GM21529 (cell line): Measurements from ENCODE around the gene DROSHA.

ENCODE experiments used
- ATAC-seq: cut with Tn5 transposase; IDR thresholded peaks from one replicate; pipeline ENCODE4 v1.9.1; 2021; ENCODE audit not compliant: unreplicated experiment

Gene DROSHA

DNA sequence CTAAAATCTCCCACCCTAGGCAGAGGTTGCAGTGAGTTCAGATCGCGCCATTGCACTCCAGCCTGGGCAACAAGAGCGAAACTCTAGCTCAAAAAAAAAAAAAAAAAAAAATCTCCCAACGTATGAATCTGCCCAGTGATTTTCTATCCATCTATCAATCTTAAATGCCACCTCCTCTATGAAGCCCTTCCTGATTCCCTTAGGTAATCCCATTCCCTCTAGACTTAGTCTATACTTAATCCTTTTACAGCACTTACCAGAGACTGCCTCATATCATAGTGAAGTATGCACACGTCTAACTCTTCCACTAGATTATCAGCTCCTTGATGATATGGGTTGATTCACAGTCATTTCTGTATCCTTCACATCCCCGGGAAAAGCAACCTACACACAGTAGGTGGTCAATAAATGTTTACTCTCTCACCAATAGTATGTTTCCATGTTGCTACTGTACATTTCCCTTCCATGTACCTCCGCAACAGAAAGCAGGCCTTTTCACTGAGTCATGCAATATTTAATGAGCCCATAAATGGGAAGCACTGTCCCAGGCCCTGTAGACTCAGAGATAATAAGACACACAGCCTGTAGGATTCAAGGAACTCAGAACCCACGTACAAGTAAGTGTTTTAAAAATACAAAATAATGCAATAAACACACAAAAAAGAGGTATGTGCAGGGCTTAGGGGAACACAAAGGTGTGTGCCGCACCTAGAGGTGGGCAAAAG, 1.2 kb downstream of the DROSHA start:
- no peak for ATAC-seq

DNA sequence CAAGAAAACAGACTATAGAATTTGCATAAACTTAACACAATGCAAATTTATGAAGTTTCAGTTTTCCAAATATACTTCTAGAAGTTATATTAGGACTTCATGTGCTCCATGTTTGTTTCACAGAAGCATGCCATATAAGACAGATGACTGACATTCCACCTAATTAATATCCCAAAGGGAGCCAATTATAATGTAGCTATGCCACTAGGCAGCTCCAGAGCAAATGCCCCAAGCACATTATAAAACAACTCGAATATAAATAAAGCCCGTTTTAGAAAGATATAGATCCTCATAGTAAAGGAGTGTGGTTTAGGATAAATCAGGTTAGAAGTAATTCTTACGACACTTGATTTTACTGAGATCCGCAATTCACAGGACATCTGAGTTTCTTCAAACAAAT, 8.9 kb downstream of the DROSHA start:
- ATAC-seq = no peak

DNA sequence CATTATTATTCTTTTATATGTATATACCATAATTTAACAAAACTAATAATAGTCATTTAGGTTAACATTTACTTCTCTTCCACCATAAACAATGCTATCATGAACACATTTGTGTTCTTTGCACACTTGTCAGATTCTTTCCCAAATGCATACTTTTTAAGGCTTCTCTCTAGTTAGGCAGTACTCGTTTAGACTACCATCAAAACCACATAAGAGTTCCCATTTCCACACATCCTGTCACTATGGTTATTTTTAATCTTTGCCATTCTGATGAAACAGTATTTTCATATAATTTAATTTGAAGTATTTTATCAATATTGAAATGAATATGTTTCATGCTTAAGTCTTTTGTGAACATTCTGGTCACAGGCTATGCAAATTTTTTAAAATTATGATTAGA, 15.1 kb downstream of the DROSHA start:
- ATAC-seq = no peak

DNA sequence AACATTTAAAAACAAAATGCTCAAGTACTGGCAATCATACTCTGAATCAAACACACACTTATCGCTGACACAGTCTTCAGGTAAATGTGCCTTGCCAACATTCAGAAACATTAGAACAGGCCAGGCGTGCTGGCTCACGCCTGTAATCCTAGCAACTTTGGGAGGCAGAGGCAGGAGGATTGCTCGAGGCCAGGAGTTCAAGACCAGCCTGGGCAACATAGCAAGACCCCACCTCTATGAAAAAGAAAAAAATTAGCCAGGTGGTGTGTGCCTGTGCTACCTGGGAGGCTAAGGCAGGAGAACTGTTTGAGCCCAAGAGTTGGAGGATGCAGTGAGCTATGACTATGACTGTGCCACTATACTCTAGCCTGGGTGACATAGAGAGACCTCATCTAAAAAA, 20.6 kb downstream of the DROSHA start:
- ATAC-seq = no peak

- ATAC-seq = no peak
Observed at GRCh38 chr5:31504529-31504928, 27.4 kb downstream of the DROSHA start.

- ATAC-seq = no peak
Observed at GRCh38 chr5:31502506-31502905, 29.4 kb downstream of the DROSHA start.

- no peak for ATAC-seq
Observed at GRCh38 chr5:31500256-31500655, 31.6 kb downstream of the DROSHA start.

DNA sequence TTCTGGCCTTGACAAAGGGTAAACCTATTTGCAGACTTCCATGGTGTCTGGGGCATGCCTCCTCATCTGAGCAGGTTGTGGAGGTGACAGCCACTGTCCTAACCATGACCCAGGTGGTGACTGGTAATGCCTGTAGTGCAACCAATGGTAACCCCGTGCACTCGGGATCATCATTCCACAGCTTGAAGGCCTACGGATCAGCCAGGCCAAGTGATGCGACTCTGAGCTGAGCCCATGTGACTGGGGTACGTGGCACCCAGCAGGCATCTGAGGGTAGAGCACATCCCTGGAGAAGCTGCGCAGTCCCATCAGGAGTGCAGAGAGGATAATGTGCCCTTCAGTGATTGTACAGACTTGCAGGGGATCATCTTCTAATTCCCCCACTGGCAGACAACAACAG, 35.0 kb downstream of the DROSHA start:
- no peak for ATAC-seq

DNA sequence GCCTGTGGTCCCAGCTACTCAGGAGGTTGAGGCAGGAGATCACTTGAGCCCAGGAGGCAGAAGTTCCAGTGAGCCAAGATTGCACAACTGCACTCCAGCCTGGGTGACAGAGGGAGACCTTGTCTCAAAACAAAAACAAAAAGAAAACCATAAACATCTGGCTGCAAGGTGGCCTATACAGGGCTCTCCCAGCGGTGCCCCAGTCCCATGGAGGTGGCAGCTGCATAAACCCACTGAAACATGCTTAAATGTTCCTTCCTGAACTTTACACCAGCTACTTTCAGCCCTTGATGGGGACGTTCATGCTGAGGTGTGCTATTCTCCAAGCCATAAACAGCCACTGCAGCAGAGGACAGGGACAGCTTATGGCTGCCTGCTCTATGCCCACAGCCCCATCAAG, 35.6 kb downstream of the DROSHA start:
- no peak for ATAC-seq

DNA sequence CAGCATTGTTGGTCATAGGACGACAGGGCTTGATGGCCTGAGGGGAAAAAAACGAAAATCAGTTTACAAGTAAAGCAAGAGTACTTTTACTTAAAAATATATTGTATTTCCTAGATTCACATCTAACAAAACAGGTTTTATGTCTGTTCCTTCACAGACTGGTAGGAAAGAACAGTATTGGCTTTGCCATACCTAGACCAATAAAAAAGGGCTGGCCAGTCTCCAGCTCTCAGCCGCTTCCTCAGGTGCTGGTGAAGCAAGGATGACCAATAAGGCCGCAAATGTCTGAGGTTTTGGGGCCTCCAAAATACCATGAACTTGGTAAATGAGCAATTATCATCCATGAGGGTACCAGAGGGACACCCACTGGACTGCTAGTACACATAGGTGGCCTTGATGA, 36.6 kb downstream of the DROSHA start:
- no peak for ATAC-seq

- ATAC-seq = no peak
Observed at GRCh38 chr5:31492869-31493268, 39.0 kb downstream of the DROSHA start.

GRCh38 chr5:31487506-31487905, 44.4 kb downstream of the DROSHA start:
- ATAC-seq = no peak

GRCh38 chr5:31486441-31486840, 45.5 kb downstream of the DROSHA start:
- no peak for ATAC-seq

GRCh38 chr5:31485376-31486207, 46.3 kb downstream of the DROSHA start:
- ATAC-seq = no peak

DNA sequence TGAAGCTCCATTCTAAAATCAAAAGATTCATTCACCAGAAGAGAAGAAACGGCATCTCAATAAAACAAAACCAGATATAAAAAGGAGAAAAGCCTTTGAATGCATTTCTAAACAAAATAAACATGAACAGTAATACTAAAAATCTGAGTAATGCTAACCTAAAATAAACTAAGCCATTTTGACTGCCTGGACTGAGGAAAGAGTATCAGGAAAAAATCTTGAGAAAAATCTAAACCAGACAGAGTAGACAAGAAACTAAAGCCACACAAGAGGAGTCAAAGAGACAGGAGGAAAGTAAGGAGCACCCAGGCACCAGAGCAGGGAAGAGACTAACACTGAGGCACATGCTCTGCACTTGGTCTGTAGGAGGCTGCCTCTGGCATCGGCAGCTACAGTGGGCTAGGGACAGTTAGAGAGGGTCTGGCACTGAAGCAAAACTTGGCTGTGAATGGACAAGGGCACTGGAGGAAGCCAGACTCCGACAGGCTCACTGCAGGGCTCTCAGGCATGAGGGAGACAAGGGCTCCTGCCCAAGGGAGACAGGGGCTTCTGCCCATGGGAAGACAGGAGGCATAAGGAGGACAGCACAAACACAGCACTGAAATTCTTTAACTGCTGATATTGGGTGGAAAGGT, 50.2 kb downstream of the DROSHA start:
- no peak for ATAC-seq

- no peak for ATAC-seq
Observed at GRCh38 chr5:31479706-31480105, 52.2 kb downstream of the DROSHA start.

DNA sequence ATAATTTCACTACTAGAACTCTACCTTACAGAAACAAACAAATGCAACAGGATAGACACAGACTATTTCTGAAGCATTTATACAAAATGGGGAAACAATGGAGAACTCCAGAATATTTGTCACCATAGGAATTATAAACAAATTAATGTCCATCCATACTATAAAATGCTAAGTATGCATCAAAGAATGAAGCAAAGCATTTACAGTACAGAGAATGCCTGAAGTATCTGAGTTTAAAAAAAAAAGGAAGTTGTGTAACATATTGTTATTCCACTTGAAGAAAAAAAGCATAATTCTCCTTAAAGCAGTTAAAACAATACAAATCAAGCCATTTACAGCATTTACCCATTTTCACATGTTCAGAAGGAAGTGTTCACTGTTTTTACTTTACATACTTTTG, 53.0 kb downstream of the DROSHA start:
- no peak for ATAC-seq

DNA sequence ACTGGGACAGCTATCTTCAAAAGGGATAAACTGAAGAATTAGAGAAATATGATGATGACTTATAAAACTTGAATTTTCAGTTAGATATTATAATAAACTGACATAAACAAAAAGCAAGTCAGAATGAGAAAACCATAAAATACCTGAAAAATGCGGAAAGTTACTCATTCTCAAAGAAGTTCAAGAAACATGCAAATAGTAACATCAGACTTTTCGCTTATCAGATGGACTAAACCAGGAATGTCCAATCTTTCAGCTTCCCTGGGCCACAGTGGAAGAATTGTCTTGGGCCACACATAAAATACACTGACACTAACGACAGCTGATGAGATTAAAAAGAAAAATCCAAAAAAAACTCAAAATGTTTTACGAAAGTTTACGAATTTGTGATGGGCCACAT, 53.9 kb downstream of the DROSHA start:
- no peak for ATAC-seq

GRCh38 chr5:31477516-31477915, 54.4 kb downstream of the DROSHA start:
- ATAC-seq = no peak

DNA sequence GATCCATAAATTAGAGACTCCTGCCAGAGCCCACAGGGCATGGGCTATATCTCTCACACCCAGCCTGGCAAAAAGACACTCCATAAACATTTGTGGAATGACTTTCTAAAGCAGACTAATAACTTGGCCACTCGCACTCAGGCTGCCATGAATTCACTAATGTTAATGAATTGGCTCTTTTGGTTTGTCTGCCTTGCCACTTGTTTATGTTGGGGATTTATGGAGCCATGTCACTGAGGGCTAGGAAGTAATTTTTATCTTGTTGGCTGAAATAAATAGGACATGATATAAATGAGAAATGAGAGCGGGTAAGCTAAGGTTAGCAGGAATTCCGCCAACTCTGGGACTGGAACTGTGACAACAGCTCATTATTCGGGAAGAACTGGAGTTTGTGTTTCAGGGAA, 55.2 kb downstream of the DROSHA start:
- ATAC-seq = no peak

DNA sequence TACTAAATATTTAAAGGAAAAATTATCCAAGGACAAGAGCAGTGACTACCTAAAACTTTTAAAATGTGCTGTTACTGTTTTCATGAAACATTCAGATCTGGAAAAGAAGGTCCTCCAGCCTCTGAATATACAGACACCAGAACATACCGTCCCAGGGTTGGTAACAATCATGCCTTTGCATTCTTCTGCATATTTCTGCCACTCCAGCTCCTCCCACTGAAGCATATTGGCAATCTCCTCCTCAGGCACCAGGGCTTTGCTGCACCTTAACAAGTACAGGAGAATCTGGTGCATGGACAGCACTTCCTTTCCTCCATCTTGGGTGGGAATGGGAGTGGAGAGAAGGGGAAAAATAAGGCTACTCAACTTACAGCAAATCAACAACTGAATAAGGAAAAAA, 60.0 kb downstream of the DROSHA start:
- no peak for ATAC-seq

- ATAC-seq = no peak
Observed at GRCh38 chr5:31471040-31471439, 60.9 kb downstream of the DROSHA start.
